ENCODE measurements around the gene OPCML. TPM values are rescaled to one million over a fixed set of nuclear protein-coding genes. Genes with fewer than 3 reads are reported as not detected.

Gene OPCML
- total RNA-seq, 2 donors from 2014 or later, result under 0.01 TPM; not detected in 1

DNA sequence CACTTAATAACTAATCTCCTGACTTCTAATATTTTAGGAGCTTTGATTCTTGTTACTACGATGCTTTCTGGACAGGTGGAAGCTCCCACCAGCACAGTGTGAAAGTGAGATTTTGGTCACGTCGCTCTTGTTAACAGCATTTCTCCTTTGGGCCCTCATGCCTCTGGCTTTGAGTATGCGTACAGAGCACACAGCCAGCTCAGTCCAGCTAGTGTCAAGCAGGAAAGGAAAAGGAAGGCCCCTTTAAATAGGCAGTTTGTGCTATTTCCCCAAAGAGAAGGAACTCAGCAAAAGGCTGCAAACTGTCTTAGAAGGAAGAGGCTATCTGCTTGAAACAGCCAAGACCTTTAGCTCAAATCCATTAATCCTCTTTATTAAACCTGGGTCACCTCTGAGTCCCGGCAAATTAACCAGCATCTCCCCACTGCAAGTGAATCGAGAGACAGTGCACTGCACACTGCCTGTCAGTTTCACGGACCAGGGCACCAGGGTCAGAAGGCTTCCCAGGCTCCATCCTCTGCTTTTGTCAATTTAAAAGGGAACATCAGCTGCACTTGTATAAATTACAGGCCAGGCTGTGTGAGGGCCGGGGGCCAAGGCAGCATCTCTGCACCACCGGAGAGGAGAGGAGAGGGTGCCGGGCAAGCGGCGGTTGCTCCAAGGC is 34.7 kb downstream of the OPCML start:
- Histone ChIP-seq H3K4me1 (no peaks in the 10 kb centered on the region), H3K27me3 (no peaks in the 10 kb centered on the region), H3K9me3 (no peaks in the 10 kb centered on the region), H3K4me3 (no peak overlapping the region), H3K36me3 (replicated peaks in 1 of 2; ENCODE audit: insufficient read depth in 1 of 2, low read depth in 2 of 2) (no peaks in the 10 kb centered on the region), H3K27ac (no peak overlapping the region)
- TF ChIP-seq POLR2A (IDR thresholded peaks at IDR 0.05), result no peak
- TF ChIP-seq, protein P1, sequence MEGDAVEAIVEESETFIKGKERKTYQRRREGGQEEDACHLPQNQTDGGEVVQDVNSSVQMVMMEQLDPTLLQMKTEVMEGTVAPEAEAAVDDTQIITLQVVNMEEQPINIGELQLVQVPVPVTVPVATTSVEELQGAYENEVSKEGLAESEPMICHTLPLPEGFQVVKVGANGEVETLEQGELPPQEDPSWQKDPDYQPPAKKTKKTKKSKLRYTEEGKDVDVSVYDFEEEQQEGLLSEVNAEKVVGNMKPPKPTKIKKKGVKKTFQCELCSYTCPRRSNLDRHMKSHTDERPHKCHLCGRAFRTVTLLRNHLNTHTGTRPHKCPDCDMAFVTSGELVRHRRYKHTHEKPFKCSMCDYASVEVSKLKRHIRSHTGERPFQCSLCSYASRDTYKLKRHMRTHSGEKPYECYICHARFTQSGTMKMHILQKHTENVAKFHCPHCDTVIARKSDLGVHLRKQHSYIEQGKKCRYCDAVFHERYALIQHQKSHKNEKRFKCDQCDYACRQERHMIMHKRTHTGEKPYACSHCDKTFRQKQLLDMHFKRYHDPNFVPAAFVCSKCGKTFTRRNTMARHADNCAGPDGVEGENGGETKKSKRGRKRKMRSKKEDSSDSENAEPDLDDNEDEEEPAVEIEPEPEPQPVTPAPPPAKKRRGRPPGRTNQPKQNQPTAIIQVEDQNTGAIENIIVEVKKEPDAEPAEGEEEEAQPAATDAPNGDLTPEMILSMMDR (IDR thresholded peaks at IDR 0.05), result no peak
- WGBS, 2 donors, result 61 to 70% methylated on average over 7 to 12 of the region's 12 CpGs
- intact Hi-C loops (cut with DNase I), result no loop called here
- ATAC-seq (no peak), DNase-seq (no peak)

DNA sequence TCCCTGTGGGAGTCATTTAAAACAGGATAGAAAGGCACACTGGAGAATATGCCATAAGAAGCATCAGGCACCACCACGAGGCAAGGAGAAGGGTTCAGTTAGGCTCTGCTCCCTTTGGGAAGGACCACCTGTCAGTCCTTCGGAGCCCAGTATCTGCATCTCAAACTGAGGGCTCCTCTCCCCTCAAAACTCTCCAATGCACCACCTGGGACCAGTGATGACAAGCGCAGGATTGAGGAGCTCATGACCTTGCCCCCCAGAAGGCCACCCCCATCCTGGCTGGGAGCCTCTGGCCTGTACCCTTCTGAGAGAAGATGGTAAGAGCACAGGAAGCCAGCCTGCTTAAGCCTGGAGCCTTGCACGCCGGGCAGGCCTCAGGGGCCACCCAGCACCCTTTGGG is 39.4 kb downstream of the OPCML start:
- intact Hi-C loops (cut with DNase I), result no loop called here
- no peaks in the 10 kb centered on the region for H3K9me3 ChIP-seq
- ATAC-seq (no peak), DNase-seq (no peak)
- TF ChIP-seq, protein P1 (IDR thresholded peaks at IDR 0.05), result no peak
- TF ChIP-seq POLR2A (IDR thresholded peaks at IDR 0.05), result no peak
- no peaks in the 10 kb centered on the region for H3K4me1 ChIP-seq
- WGBS, 2 donors, result 41 to 52% methylated on average over 3 to 5 of the region's 5 CpGs
- H3K27ac ChIP-seq, result no peak overlapping the region
- H3K36me3 ChIP-seq (replicated peaks in 1 of 2; ENCODE audit: insufficient read depth in 1 of 2, low read depth in 2 of 2), result no peaks in the 10 kb centered on the region
- no peak overlapping the region for H3K4me3 ChIP-seq
- H3K27me3 ChIP-seq, result no peaks in the 10 kb centered on the region

DNA sequence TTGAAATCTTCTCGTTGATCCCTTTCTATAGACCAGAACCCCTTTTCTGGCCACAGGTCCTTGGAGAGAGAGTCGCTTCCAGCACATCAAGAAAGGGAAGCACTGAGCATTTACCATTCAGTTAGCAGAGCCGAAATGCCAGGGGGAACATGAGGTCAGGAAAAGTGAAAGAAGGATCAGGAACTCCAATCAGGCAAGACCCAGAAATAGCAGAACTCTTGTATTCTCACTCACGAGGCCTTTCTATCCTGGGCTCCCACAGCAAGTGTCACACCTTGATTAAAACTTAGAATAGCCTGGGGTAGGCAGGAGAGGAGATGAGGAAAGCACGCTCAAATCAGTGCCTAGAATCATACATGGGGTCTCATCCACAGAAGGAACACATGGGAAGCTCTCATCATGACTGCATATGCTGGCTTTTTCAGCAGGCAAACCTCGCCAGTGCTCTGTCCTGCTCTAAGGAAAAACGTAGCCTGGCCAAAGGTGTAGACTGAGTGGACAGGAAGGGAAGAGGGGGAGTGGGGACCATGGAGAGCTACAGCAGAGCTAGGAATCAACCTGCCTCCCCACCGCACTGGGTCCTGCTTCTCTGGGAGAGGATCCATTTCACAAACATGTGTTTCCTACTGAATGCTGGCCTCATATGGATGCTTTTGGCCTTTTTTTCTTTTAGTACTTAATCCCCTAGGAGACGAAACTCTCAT is 40.5 kb downstream of the OPCML start:
- no peaks in the 10 kb centered on the region for H3K9me3 ChIP-seq
- 48 to 56% methylated on average over 9 of the region's 9 CpGs for WGBS, 2 donors
- TF ChIP-seq POLR2A (IDR thresholded peaks at IDR 0.05), result no peak
- TF ChIP-seq, protein P1 (IDR thresholded peaks at IDR 0.05), result no peak

DNA sequence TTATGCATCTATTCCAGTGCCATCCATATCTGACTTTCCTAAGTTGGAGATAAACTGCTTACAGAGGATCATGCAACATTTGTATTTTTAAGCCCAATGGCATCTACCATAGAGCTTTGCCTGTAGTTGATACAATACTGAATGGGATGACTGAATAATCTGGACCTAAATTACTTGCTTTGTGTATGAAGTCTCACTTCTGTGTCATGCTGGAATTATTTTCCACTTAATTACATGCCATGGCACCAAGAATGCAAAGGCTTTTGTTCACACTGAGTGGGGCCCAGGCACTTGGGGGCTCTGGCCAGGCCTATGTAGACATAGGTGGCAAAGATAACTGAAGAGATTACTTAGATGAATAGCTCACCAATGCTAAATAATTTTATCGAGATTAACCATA is 51.6 kb downstream of the OPCML start:
- no peak for DNase-seq
- 29 to 52% methylated on average over 1 of the region's 1 CpG for WGBS, 2 donors
- Histone ChIP-seq H3K9me3 (no peaks in the 10 kb centered on the region), H3K27ac (no peak overlapping the region), H3K4me1 (no peaks in the 10 kb centered on the region), H3K36me3 (replicated peaks in 1 of 2; ENCODE audit: insufficient read depth in 1 of 2, low read depth in 2 of 2) (no peaks in the 10 kb centered on the region), H3K27me3 (no peaks in the 10 kb centered on the region), H3K4me3 (no peak overlapping the region)
- no peak for ATAC-seq
- intact Hi-C loops (cut with DNase I), result no loop called here
- TF ChIP-seq, protein P1 (IDR thresholded peaks at IDR 0.05), result no peak
- no peak for TF ChIP-seq POLR2A (IDR thresholded peaks at IDR 0.05)

More for the DNA sequence above, 40.5 kb downstream of the OPCML start:
- ATAC-seq (no peak), DNase-seq (no peak)
- intact Hi-C loops (cut with DNase I), result no loop called here
- Histone ChIP-seq H3K27ac (no peak overlapping the region), H3K27me3 (no peaks in the 10 kb centered on the region), H3K4me1 (no peaks in the 10 kb centered on the region), H3K36me3 (replicated peaks in 1 of 2; ENCODE audit: insufficient read depth in 1 of 2, low read depth in 2 of 2) (no peaks in the 10 kb centered on the region), H3K4me3 (no peak overlapping the region)
